ENCODE data around the gene ZNF133. TPM values are rescaled to one million over a fixed set of nuclear protein-coding genes. Genes with fewer than 3 reads are reported as not detected.

The ZNF133 gene
- total RNA-seq, 4 donors from 2014 or later, result 12.7 to 24.3 (median 17.5) TPM

- no peak for DNase-seq
- H3K9me3 ChIP-seq, result no peaks in the 10 kb centered on the region
- no peak overlapping the region for H3K27ac ChIP-seq
- in situ Hi-C loops (cut with MboI; ENCODE audit: low pct_ligation_motif_present in 1 of 4, low pct_unique_long_range_greater_than_20kb in 1 of 4, low sequenced_read_pairs in 3 of 4) (no loop called here), intact Hi-C loops (cut with DNase I; ENCODE audit: low total_unique reads) (no loop called here)
- H3K36me3 ChIP-seq, result no peaks in the 10 kb centered on the region
- WGBS, 2 donors (ENCODE audit: low coverage in 1 of 2), result 37% methylated on average over 1 of the region's 1 CpG; no CpG with 5 or more reads in 1 of the 2 donors
- TF ChIP-seq POLR2A (IDR thresholded peaks at IDR 0.05) (no peak), POLR2AphosphoS5 (IDR thresholded peaks at IDR 0.05) (no peak), EP300 (IDR thresholded peaks at IDR 0.05; ENCODE audit: low read depth) (no peak)
- TF ChIP-seq, protein P1, sequence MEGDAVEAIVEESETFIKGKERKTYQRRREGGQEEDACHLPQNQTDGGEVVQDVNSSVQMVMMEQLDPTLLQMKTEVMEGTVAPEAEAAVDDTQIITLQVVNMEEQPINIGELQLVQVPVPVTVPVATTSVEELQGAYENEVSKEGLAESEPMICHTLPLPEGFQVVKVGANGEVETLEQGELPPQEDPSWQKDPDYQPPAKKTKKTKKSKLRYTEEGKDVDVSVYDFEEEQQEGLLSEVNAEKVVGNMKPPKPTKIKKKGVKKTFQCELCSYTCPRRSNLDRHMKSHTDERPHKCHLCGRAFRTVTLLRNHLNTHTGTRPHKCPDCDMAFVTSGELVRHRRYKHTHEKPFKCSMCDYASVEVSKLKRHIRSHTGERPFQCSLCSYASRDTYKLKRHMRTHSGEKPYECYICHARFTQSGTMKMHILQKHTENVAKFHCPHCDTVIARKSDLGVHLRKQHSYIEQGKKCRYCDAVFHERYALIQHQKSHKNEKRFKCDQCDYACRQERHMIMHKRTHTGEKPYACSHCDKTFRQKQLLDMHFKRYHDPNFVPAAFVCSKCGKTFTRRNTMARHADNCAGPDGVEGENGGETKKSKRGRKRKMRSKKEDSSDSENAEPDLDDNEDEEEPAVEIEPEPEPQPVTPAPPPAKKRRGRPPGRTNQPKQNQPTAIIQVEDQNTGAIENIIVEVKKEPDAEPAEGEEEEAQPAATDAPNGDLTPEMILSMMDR (IDR thresholded peaks at IDR 0.05), result no peak
- no peaks in the 10 kb centered on the region for H3K4me1 ChIP-seq
- no peaks in the 10 kb centered on the region for H3K27me3 ChIP-seq
- no peak overlapping the region for H3K4me3 ChIP-seq
Measured at GRCh38 chr20:18360635-18361034, 72.3 kb downstream of the ZNF133 start.

DNA sequence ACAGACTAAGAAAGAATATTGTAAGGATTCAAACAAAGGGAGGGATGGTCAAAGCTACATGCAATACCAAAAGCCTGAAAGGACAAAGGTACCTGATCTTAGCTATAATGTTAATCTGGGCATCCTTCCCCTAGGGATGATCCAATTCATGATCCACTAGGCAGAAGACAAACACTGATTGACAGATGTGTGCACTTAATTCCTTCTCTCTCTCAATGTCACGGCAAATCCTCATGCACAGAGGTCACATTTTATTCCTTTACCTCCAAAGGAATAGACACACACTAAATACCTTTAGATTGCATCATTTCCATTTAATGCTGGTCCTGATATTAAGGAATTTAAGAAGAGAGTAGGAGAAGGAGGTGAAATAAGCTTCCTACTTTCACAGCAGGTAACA lies 73.4 kb downstream of the ZNF133 start:
- Histone ChIP-seq H3K27me3 (no peaks in the 10 kb centered on the region), H3K9me3 (no peaks in the 10 kb centered on the region), H3K4me1 (no peaks in the 10 kb centered on the region), H3K4me3 (no peak overlapping the region), H3K36me3 (no peaks in the 10 kb centered on the region), H3K27ac (no peak overlapping the region)
- intact Hi-C loops (cut with DNase I; ENCODE audit: low total_unique reads) (no loop called here), in situ Hi-C loops (cut with MboI; ENCODE audit: low pct_ligation_motif_present in 1 of 4, low pct_unique_long_range_greater_than_20kb in 1 of 4, low sequenced_read_pairs in 3 of 4) (no loop called here)
- DNase-seq, result no peak
- TF ChIP-seq EP300 (IDR thresholded peaks at IDR 0.05; ENCODE audit: low read depth) (no peak), POLR2A (IDR thresholded peaks at IDR 0.05) (no peak), POLR2AphosphoS5 (IDR thresholded peaks at IDR 0.05) (no peak)
- TF ChIP-seq, protein P1 (IDR thresholded peaks at IDR 0.05), result no peak
- 83 to 88% methylated on average over 1 of the region's 1 CpG for WGBS, 2 donors (ENCODE audit: low coverage in 1 of 2)

DNA sequence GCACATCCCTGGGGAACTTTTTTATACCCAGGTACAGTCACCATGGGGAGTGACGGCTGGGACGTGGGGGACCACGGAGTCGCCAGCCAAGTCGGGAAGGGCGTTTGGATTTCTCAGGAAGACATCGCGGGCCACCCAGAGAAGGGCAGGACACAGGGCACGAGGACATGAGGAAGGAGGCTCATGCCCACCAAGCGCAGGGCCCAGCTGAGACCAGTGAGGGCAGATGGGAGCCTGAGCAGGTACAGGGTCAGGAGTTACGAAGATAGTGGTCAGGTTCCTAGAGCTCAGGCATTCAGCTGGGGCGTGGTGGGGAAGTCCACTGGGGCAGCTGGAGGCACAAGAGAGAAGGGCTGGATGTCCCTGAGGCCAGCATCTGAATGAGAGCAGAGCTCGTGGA lies 74.6 kb downstream of the ZNF133 start:
- TF ChIP-seq POLR2A (IDR thresholded peaks at IDR 0.05), result no peak
- TF ChIP-seq EP300 (IDR thresholded peaks at IDR 0.05; ENCODE audit: low read depth), result no peak
- TF ChIP-seq, protein P1 (IDR thresholded peaks at IDR 0.05), result no peak
- no peak for TF ChIP-seq POLR2AphosphoS5 (IDR thresholded peaks at IDR 0.05)
- Histone ChIP-seq H3K27ac (no peak overlapping the region), H3K9me3 (no peaks in the 10 kb centered on the region), H3K27me3 (no peaks in the 10 kb centered on the region), H3K4me1 (no peaks in the 10 kb centered on the region), H3K36me3 (no peaks in the 10 kb centered on the region), H3K4me3 (no peak overlapping the region)
- no peak for DNase-seq
- intact Hi-C loops (cut with DNase I; ENCODE audit: low total_unique reads), result no loop called here
- in situ Hi-C loops (cut with MboI; ENCODE audit: low pct_ligation_motif_present in 1 of 4, low pct_unique_long_range_greater_than_20kb in 1 of 4, low sequenced_read_pairs in 3 of 4), result no loop called here
- 90% methylated on average over 2 to 13 of the region's 13 CpGs for WGBS, 2 donors (ENCODE audit: low coverage in 1 of 2)

DNA sequence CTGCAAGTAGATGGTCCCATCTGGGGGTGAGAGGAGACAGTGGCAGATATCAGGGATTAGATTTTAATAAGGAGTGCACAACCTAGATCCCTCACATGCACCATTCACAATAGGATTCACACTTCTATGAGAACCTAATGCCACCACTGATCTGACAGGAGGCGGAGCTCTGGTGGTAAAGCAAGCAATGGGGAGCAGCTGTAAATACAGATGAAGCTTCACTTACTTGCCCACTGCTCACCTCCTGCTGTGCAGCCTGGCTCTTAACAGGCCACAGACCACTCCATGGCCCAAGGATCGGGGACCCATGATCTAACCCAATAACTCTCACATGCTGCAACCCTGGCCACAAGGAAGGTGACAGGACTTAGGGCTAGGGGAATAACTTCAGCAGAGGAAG lies 75.4 kb downstream of the ZNF133 start:
- TF ChIP-seq EP300 (IDR thresholded peaks at IDR 0.05; ENCODE audit: low read depth) (no peak), POLR2AphosphoS5 (IDR thresholded peaks at IDR 0.05) (no peak)
- TF ChIP-seq, protein P1 (IDR thresholded peaks at IDR 0.05), result no peak
- Histone ChIP-seq H3K4me1 (no peaks in the 10 kb centered on the region), H3K27me3 (no peaks in the 10 kb centered on the region), H3K4me3 (no peak overlapping the region), H3K27ac (no peak overlapping the region), H3K9me3 (no peaks in the 10 kb centered on the region), H3K36me3 (no peaks in the 10 kb centered on the region)
- 96% methylated on average over 2 of the region's 2 CpGs; no CpG with 5 or more reads in 1 of the 2 donors for WGBS, 2 donors (ENCODE audit: low coverage in 1 of 2)
- no peak for DNase-seq
- in situ Hi-C loops (cut with MboI; ENCODE audit: low pct_ligation_motif_present in 1 of 4, low pct_unique_long_range_greater_than_20kb in 1 of 4, low sequenced_read_pairs in 3 of 4) (no loop called here), intact Hi-C loops (cut with DNase I; ENCODE audit: low total_unique reads) (no loop called here)

Measured in transverse colon (tissue), 4 donors.